ENCODE data around the gene BICC1. TPM values are rescaled to one million over a fixed set of nuclear protein-coding genes. Genes with fewer than 3 reads are reported as not detected.

The BICC1 gene
- polyA plus RNA-seq, 1 donor (not counting 4 experiments of a cell fraction or from before 2014, with no cell fraction given), result 4.2 TPM

DNA sequence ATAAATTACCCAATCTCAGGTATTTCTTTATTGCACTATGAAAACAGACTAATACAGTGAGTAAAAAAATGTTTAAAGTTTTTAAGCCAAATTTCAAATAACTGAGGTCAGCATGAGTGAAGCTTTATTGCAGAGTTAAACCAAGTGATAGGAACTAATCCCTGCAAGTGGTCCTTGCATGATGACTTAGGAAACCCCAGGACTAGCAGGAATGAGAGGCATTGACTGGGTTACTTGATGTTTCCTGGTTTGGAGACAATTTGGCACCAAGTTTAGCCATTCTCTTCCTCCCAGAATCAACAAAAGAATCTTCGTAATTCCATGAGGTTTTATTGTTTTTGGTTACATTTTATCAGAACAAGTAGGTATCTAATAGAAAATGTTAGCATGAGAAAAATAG lies 194.2 kb downstream of the BICC1 start:
- H3K9me1 ChIP-seq (ENCODE audit: control insufficient read depth, extremely low read depth, insufficient read depth, low read length), result no peaks in the 10 kb centered on the region
- no peaks in the 10 kb centered on the region for H3K79me2 ChIP-seq (ENCODE audit: control insufficient read depth, insufficient read depth, low read length)
- H3K4me1 ChIP-seq (ENCODE audit: control insufficient read depth, extremely low read depth, insufficient read depth, low read length), result no peaks in the 10 kb centered on the region
- H3K27ac ChIP-seq (ENCODE audit: control insufficient read depth, insufficient read depth, low read length), result no peak overlapping the region
- FAIRE-seq (no peak), DNase-seq (ENCODE audit: low read depth, low spot score) (no peak)
- no peak for TF ChIP-seq EZH2 (IDR thresholded peaks at IDR 0.05; ENCODE audit: low read length)
- TF ChIP-seq, protein P1, sequence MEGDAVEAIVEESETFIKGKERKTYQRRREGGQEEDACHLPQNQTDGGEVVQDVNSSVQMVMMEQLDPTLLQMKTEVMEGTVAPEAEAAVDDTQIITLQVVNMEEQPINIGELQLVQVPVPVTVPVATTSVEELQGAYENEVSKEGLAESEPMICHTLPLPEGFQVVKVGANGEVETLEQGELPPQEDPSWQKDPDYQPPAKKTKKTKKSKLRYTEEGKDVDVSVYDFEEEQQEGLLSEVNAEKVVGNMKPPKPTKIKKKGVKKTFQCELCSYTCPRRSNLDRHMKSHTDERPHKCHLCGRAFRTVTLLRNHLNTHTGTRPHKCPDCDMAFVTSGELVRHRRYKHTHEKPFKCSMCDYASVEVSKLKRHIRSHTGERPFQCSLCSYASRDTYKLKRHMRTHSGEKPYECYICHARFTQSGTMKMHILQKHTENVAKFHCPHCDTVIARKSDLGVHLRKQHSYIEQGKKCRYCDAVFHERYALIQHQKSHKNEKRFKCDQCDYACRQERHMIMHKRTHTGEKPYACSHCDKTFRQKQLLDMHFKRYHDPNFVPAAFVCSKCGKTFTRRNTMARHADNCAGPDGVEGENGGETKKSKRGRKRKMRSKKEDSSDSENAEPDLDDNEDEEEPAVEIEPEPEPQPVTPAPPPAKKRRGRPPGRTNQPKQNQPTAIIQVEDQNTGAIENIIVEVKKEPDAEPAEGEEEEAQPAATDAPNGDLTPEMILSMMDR (optimal IDR thresholded peaks at IDR 0.05 in 1 of 3, IDR thresholded peaks at IDR 0.05 in 1 of 3, conservative IDR thresholded peaks at IDR 0.05 in 1 of 3; ENCODE audit: extremely low read depth in 1 of 3, insufficient read depth in 2 of 3, low read length in 3 of 3), result no peak
- no peak overlapping the region for H3K4me3 ChIP-seq (ENCODE audit: control insufficient read depth in 2 of 3, extremely low read depth in 1 of 3, insufficient read depth in 2 of 3, low read depth in 1 of 3, low read length in 3 of 3)
- H3K9me3 ChIP-seq (ENCODE audit: control insufficient read depth, low read depth, low read length), result no peaks in the 10 kb centered on the region
- dilution Hi-C loops (cut with MboI; ENCODE audit: extremely low pct_ligation_motif_present, low sequenced_read_pairs), result no loop called here
- no peak overlapping the region for H3K4me2 ChIP-seq (ENCODE audit: control insufficient read depth, extremely low read depth, insufficient read depth, low read depth, low read length)
- H3K36me3 ChIP-seq (ENCODE audit: control insufficient read depth in 2 of 2, extremely low read depth in 1 of 2, insufficient read depth in 2 of 2, low read length in 2 of 2), result no peaks in the 10 kb centered on the region
- H3K9ac ChIP-seq (ENCODE audit: control insufficient read depth, extremely low read depth, insufficient read depth, low read length), result no peak overlapping the region
- H2AFZ ChIP-seq (ENCODE audit: control insufficient read depth, low read length), result no peak overlapping the region
- H4K20me1 ChIP-seq (ENCODE audit: control insufficient read depth, extremely low read depth, insufficient read depth, low read length), result no peaks in the 10 kb centered on the region
- H3K27me3 ChIP-seq (ENCODE audit: control insufficient read depth, extremely low read depth, insufficient read depth, low read length), result no peaks in the 10 kb centered on the region

GRCh38 chr10:58712141-58712540 lies 199.5 kb downstream of the BICC1 start:
- dilution Hi-C loops (cut with MboI; ENCODE audit: extremely low pct_ligation_motif_present, low sequenced_read_pairs), result no loop called here
- H3K9me1 ChIP-seq (ENCODE audit: control insufficient read depth, extremely low read depth, insufficient read depth, low read length), result no peaks in the 10 kb centered on the region
- no peak overlapping the region for H3K4me3 ChIP-seq (ENCODE audit: control insufficient read depth in 2 of 3, extremely low read depth in 1 of 3, insufficient read depth in 2 of 3, low read depth in 1 of 3, low read length in 3 of 3)
- no peaks in the 10 kb centered on the region for H3K27me3 ChIP-seq (ENCODE audit: control insufficient read depth, extremely low read depth, insufficient read depth, low read length)
- H2AFZ ChIP-seq (ENCODE audit: control insufficient read depth, low read length), result no peak overlapping the region
- H3K4me2 ChIP-seq (ENCODE audit: control insufficient read depth, extremely low read depth, insufficient read depth, low read depth, low read length), result no peak overlapping the region
- no peak for FAIRE-seq
- H3K4me1 ChIP-seq (ENCODE audit: control insufficient read depth, extremely low read depth, insufficient read depth, low read length), result no peaks in the 10 kb centered on the region
- H4K20me1 ChIP-seq (ENCODE audit: control insufficient read depth, extremely low read depth, insufficient read depth, low read length), result no peaks in the 10 kb centered on the region
- no peaks in the 10 kb centered on the region for H3K36me3 ChIP-seq (ENCODE audit: control insufficient read depth in 2 of 2, extremely low read depth in 1 of 2, insufficient read depth in 2 of 2, low read length in 2 of 2)
- H3K9ac ChIP-seq (ENCODE audit: control insufficient read depth, extremely low read depth, insufficient read depth, low read length), result no peak overlapping the region
- no peak overlapping the region for H3K27ac ChIP-seq (ENCODE audit: control insufficient read depth, insufficient read depth, low read length)
- DNase-seq (ENCODE audit: low read depth, low spot score), result no peak
- TF ChIP-seq, protein P1 (optimal IDR thresholded peaks at IDR 0.05 in 1 of 3, IDR thresholded peaks at IDR 0.05 in 1 of 3, conservative IDR thresholded peaks at IDR 0.05 in 1 of 3; ENCODE audit: extremely low read depth in 1 of 3, insufficient read depth in 2 of 3, low read length in 3 of 3), result no peak
- no peak for TF ChIP-seq EZH2 (IDR thresholded peaks at IDR 0.05; ENCODE audit: low read length)
- H3K9me3 ChIP-seq (ENCODE audit: control insufficient read depth, low read depth, low read length), result no peaks in the 10 kb centered on the region
- H3K79me2 ChIP-seq (ENCODE audit: control insufficient read depth, insufficient read depth, low read length), result no peaks in the 10 kb centered on the region

Measured in keratinocyte (primary cell).